OCI-LY7 (cell line): ENCODE data around the gene PLAAT5. TPM values are rescaled to one million over a fixed set of nuclear protein-coding genes. Genes with fewer than 3 reads are reported as not detected.

ENCODE experiments used
- BruUV-seq: library from RNA; stranded (reverse); fragments of 400-500 nt; replicated peaks from 2 replicates; lab custom pipeline; 2021; lab: Mats Ljungman, UMichigan
- CTCF ChIA-PET: fragments of 300-600 bp; sonication (Branson Sonifier 250); formaldehyde crosslinking; loops from one replicate; lab custom pipeline; 2022; ENCODE audit warnings: antibody characterized with exemption; ENCODE audit not compliant: unreplicated experiment; lab: Charles Lee
- POLR2A ChIA-PET: fragments of 300-600 bp; sonication (Branson Sonifier 250); formaldehyde crosslinking; loops from one replicate; lab custom pipeline; 2022; ENCODE audit warnings: antibody characterized with exemption; lab: Charles Lee
- DNase-seq: peaks from one replicate; pipeline ENCODE4 v3.0.0-alpha.2; 2015; ENCODE audit warnings: low spot score
- H2AFZ ChIP-seq: fragments of 200-600 bp; sonication (generic), shearing (Covaris generic); 2 replicates; pipeline ENCODE4 v1.6.1; 2014; ENCODE audit warnings: mild to moderate bottlenecking, antibody characterized with exemption, low read length, moderate library complexity
- H3K27ac ChIP-seq: fragments of 200-600 bp; sonication (generic); 2 replicates; pipeline ENCODE4 v1.5.1; 2014; ENCODE audit warnings: mixed run types, low read depth, mild to moderate bottlenecking, moderate library complexity, low read length, inconsistent platforms; ENCODE audit not compliant: poor library complexity, severe bottlenecking
- H3K36me3 ChIP-seq: fragments of 200-600 bp; sonication (generic); 2 replicates; pipeline ENCODE4 v1.6.1; 2014; ENCODE audit warnings: mild to moderate bottlenecking, antibody characterized with exemption, low read length, moderate library complexity, mixed read lengths; ENCODE audit not compliant: insufficient read depth
- H3K4me1 ChIP-seq: fragments of 200-600 bp; sonication (generic); 2 replicates; pipeline ENCODE4 v1.5.1; 2014; ENCODE audit warnings: mild to moderate bottlenecking, low read length; ENCODE audit not compliant: insufficient read depth, poor library complexity, severe bottlenecking
- H3K4me2 ChIP-seq: fragments of 200-600 bp; sonication (generic); 2 replicates; pipeline ENCODE4 v1.6.1; 2014; ENCODE audit warnings: mild to moderate bottlenecking, low read length
- H3K4me3 ChIP-seq: fragments of 200-600 bp; sonication (generic); 2 replicates; pipeline ENCODE4 v1.5.1; 2014; ENCODE audit warnings: mild to moderate bottlenecking, low read depth, low read length; ENCODE audit not compliant: poor library complexity, severe bottlenecking
- H3K79me2 ChIP-seq: fragments of 200-600 bp; sonication (generic); 2 replicates; pipeline ENCODE4 v1.6.1; 2016; ENCODE audit warnings: low read depth, mild to moderate bottlenecking, low read length, moderate library complexity, mixed read lengths; ENCODE audit not compliant: insufficient read depth
- H3K9me2 ChIP-seq: fragments of 200-600 bp; sonication (generic); 2 replicates; pipeline ENCODE4 v1.6.1; 2016; ENCODE audit warnings: mild to moderate bottlenecking, low read length, mixed read lengths; ENCODE audit not compliant: insufficient read depth
- H3K9me3 ChIP-seq: fragments of 200-600 bp; sonication (generic); 2 replicates; pipeline ENCODE4 v1.6.1; 2014; ENCODE audit warnings: mild to moderate bottlenecking, mixed run types, low read length, mixed read lengths
- H4K20me1 ChIP-seq: fragments of 200-600 bp; sonication (generic); 2 replicates; pipeline ENCODE4 v1.6.1; 2014; ENCODE audit warnings: mild to moderate bottlenecking, antibody characterized with exemption, low read length, moderate library complexity, mixed read lengths; ENCODE audit not compliant: insufficient read depth
- EZH2phosphoT487 ChIP-seq: fragments of 200-600 bp; sonication (generic); IDR thresholded peaks from 2 replicates; pipeline ENCODE4 v1.6.1; 2018; ENCODE audit warnings: low read depth, borderline replicate concordance, mild to moderate bottlenecking, mixed run types, antibody characterized with exemption, low read length, moderate library complexity, mixed read lengths
- intact Hi-C: fragments of 100-400 bp; cut with micrococcal nuclease; formaldehyde crosslinking; loops from one replicate; pipeline ENCODE4 v1.10.0; 2022; ENCODE audit not compliant: unreplicated experiment
- total RNA-seq, 2 experiments: library from RNA; depleted of rRNA in 1 of 2; stranded (reverse); fragments of >200 nt in 1 of 2; shearing (Covaris generic) in 1 of 2; gene quantifications; 2 replicates each; pipeline ENCODE4 v1.2.3, GENCODE V29; 2014 to 2022
- TF ChIP-seq, protein P1 (sequence below): fragments of 200-600 bp; sonication (generic); conservative IDR thresholded peaks from 2 replicates; pipeline ENCODE4 v1.5.1; 2014; ENCODE audit warnings: mild to moderate bottlenecking, antibody characterized with exemption, low read length, moderate library complexity, mixed read lengths

Gene PLAAT5
- total RNA-seq, 2 experiments from 2014 or later, result not detected

DNA sequence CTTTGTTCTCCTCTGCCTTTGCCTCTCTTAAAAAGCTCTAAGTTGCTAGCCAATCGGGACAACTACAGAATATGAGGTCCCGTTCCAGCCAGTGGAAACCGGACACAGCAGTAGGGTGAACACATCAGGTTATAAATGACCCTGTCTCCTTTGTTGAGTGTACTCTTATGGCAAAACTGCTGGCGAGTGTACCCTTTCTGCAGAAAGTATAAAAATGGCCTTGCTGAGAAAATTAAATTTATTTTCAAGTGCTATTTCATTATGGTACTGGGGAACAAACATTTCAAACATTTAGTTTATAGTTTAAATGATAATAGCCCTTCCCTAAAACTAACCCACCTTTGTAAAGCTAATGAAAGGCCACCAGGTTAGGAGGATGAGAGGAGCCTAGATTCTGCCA is 8.9 kb upstream of the PLAAT5 start:
- H3K9me3 ChIP-seq, result peaks cover 9% of the 10 kb centered on the region; the same call in 1 of the 2 replicates
- DNase-seq, result no peak
- TF ChIP-seq, protein P1, sequence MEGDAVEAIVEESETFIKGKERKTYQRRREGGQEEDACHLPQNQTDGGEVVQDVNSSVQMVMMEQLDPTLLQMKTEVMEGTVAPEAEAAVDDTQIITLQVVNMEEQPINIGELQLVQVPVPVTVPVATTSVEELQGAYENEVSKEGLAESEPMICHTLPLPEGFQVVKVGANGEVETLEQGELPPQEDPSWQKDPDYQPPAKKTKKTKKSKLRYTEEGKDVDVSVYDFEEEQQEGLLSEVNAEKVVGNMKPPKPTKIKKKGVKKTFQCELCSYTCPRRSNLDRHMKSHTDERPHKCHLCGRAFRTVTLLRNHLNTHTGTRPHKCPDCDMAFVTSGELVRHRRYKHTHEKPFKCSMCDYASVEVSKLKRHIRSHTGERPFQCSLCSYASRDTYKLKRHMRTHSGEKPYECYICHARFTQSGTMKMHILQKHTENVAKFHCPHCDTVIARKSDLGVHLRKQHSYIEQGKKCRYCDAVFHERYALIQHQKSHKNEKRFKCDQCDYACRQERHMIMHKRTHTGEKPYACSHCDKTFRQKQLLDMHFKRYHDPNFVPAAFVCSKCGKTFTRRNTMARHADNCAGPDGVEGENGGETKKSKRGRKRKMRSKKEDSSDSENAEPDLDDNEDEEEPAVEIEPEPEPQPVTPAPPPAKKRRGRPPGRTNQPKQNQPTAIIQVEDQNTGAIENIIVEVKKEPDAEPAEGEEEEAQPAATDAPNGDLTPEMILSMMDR, result no peak
- TF ChIP-seq EZH2phosphoT487, result no peak
- no peaks in the 10 kb centered on the region for H3K4me1 ChIP-seq
- H2AFZ ChIP-seq, result no peak overlapping the region
- no peaks in the 10 kb centered on the region for H3K79me2 ChIP-seq
- BruUV-seq, result no TSS peak
- no peak overlapping the region for H3K4me2 ChIP-seq
- no peak overlapping the region for H3K4me3 ChIP-seq
- intact Hi-C loops, result no loop called here
- CTCF ChIA-PET, result no interaction called here
- no peaks in the 10 kb centered on the region for H3K9me2 ChIP-seq
- no peaks in the 10 kb centered on the region for H3K36me3 ChIP-seq
- no peaks in the 10 kb centered on the region for H4K20me1 ChIP-seq
- POLR2A ChIA-PET, result no interaction called here
- H3K27ac ChIP-seq, result no peak overlapping the region

DNA sequence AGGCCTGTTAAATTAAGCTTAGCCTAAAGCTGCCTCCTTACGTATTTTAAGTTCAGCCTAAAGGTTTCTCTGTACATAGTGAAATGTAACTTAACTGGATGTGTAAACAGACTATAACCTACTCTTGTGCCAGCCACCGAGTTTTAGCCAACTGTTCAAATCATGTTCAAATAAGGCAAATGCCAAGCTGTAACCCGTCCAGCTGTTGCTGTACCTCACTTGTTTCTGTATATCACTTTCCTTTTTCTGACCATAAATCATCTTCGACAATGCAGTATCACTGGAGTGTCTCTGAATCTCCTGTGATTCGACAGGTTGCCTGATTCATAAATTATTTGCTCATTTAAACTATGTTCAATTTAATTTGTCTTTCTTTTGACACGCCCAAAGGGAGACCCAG is 4.0 kb upstream of the PLAAT5 start:
- BruUV-seq, result no TSS peak
- Histone ChIP-seq H3K4me3 (no peak overlapping the region), H3K27ac (no peak overlapping the region), H3K9me2 (no peaks in the 10 kb centered on the region), H3K9me3 (peaks cover 2% of the 10 kb centered on the region; the same call in 1 of the 2 replicates), H2AFZ (no peak overlapping the region), H3K4me1 (no peaks in the 10 kb centered on the region), H3K79me2 (no peaks in the 10 kb centered on the region), H4K20me1 (no peaks in the 10 kb centered on the region), H3K36me3 (no peaks in the 10 kb centered on the region), H3K4me2 (no peak overlapping the region)
- DNase-seq, result no peak
- TF ChIP-seq, protein P1, result no peak
- intact Hi-C loops, result no loop called here
- POLR2A ChIA-PET, result no interaction called here
- CTCF ChIA-PET, result no interaction called here

- DNase-seq, result no peak
- POLR2A ChIA-PET, result no interaction called here
- TF ChIP-seq, protein P1, result no peak
- no peak for TF ChIP-seq EZH2phosphoT487
- no peaks in the 10 kb centered on the region for H3K9me3 ChIP-seq
- no peak overlapping the region for H3K27ac ChIP-seq
- H3K36me3 ChIP-seq, result no peaks in the 10 kb centered on the region
- intact Hi-C loops, result no loop called here
- no TSS peak for BruUV-seq
- no peaks in the 10 kb centered on the region for H3K9me2 ChIP-seq
- no peak overlapping the region for H2AFZ ChIP-seq
- CTCF ChIA-PET, result no interaction called here
- no peaks in the 10 kb centered on the region for H4K20me1 ChIP-seq
- no peak overlapping the region for H3K4me2 ChIP-seq
- no peak overlapping the region for H3K4me3 ChIP-seq
- H3K4me1 ChIP-seq, result no peaks in the 10 kb centered on the region
- H3K79me2 ChIP-seq, result no peaks in the 10 kb centered on the region
Observed at GRCh38 chr11:63493127-63493526, 2.2 kb upstream of the PLAAT5 start.
